ENCODE data around the gene AUTS2.

Gene AUTS2

DNA sequence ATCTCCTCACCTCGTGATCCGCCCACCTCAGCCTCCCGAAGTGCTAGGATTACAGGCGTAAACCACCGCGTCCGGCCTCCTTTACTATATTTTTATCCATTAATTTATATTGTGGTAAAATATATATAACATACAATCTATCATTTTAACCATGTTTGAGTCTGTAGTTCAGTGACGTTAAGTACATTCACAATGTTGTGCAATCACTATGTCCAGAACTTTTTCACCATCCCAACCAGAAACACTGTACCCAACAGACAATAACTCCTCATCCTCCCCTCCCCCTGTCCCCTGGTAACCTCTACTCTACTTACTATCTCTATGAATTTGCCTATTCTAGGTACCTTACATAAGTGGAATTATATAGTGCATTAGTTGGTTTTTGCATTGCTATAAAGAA, 1236.1 kb downstream of the AUTS2 start:
- no peak for DNase-seq

DNA sequence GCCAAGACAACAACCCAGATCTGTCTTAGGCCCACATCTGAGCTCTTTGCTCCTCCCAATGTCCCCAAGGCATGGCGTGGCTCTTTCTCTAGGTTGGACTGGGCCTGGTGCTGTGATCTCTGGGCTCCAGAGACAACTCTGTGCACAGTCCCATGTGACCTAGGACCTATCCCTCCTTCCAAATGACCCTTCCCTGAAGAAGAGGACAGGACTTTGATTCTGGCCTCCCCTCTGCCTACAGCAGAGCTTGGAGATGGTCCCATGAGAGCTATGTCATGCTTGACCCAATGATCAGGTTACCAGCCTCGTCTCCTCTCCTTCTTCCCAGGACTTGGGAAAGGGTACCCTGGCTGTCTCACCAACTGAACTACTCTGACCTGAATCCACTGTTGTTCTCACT, 1237.4 kb downstream of the AUTS2 start:
- no peak for DNase-seq

DNA sequence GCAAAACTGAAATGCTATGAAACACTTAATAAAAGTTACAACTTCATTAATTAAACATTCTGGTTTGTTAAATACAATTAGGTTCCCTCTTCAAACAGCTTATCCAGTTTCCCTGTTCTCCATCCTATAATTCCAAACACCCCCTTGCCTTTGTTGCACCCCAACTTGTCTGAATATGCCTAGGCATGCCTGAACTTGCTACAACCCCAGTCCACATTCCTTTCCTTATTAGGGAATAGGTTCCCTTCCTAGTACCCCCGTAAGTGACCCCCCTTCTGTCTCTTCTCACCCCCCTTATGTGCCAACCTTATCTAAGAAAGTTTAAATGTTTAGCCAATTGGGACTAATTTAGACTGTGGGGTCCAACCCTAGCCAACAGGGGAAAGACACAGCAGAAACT, 1238.0 kb downstream of the AUTS2 start:
- no peak for DNase-seq

DNA sequence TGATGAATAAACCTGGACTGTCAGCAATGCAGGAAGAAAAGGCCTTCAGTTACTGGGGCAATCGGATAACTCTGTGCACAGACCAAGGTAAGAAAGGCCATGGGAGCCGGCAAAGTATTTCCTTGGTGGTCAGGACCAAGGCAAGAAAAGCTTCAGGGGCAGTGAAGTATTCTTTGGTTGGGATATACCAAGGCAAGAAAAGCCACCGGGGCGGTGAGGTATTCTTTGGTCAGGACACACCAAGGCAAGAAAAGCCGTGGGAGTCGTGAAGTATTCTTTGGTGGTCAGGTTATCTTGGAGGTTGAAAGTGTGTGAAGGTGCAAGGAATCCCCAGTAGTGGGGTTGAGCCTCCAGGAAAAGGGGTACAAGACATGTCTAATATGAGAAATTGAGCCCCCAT, 1238.7 kb downstream of the AUTS2 start:
- no peak for DNase-seq

DNA sequence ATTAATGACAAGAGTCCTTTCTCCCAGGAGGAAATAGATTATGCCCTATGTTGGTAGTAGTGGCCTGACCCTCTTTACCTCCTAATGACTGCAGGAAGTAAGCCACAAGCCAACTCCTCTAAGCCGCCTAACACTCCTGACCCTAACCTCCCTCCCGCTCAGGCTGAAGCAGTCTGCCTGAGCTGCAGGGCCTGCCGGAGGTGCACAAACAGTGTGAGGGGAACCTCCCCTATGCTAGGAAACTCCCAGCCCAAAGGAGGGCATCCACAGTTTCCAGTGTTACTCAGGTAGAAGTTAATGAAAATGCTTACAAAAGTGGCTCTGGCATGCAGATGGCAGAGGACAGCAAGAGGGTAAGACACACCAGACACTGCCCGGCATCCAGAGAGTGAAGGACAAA, 1239.3 kb downstream of the AUTS2 start:
- no peak for DNase-seq

DNA sequence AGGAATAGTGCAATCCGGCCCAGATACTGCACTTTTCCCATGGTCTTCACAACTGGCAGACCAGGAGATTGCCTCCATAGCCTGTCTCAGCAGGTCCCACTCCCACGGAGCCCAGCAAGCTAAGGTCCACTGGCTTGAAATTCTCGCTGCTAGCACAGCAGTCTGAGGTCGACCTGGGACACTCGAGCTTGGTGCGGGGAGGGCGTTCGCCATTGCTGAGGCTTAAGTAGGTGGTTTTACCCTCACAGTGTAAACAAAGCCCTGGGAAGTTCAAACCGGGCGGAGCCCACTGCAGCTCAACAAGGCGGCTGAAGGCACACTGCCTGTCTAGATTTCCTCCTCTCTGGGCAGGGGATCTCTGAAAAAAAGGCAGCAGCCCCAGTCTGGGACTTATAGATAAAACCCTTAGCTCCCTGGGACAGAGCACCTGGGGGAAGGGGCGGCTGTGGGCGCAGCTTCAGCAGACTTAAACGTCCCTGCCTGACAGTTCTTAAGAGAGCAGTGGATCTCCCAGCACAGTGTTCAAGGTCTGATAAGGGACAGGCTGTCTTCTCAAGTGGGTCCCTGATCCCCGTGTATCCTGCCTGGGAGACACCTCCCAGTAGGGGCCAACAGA, 1240.1 kb downstream of the AUTS2 start:
- no peak for DNase-seq
